ENCODE measurements around the gene MVD.

MVD gene

GRCh38 chr16:88639231-88640038 is 23.5 kb downstream of the MVD start:
- no peak for DNase-seq

DNA sequence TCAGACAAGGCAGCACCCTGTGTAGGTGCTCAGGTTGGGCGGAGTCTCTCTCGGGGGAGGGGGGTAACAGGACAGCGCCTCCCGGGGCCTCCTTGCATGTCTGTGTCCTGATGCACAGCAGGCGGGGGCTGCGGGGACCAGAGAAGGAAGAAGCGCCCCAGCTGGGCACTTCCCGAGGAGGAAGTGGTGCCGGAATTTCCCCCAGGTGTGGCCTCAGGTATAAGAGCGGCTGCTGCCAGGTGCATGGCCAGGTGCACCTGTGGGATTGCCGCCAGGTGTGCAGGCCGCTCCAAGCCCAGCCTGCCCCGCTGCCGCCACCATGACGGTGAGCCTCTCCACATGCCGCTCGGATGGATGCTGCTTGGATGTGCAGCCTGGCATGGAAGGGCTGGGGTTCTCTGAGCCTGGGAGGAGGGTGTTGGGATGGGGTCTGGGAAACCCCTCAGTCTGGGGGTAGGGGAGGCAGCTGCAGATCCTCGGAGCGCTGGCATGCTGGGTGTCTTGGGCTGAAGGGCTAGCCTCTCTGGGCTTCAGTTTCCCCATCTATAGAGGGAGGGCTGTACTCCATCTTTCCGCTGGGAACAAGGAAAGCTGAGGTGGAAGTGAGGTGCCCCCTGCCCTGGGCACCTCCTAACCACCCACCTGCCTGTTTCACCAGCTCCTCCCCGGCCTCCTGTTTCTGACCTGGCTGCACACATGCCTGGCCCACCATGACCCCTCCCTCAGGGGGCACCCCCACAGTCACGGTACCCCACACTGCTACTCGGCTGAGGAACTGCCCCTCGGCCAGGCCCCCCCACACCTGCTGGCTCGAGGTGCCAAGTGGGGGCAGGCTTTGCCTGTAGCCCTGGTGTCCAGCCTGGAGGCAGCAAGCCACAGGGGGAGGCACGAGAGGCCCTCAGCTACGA is 24.3 kb downstream of the MVD start, which contains the start of gene IL17C:
Gene IL17C (plus strand): TSS at position 250 of the 908 bp plus-strand sequence. CDS start 70 bp downstream, at position 320.
- DNase-seq: no peak

DNA sequence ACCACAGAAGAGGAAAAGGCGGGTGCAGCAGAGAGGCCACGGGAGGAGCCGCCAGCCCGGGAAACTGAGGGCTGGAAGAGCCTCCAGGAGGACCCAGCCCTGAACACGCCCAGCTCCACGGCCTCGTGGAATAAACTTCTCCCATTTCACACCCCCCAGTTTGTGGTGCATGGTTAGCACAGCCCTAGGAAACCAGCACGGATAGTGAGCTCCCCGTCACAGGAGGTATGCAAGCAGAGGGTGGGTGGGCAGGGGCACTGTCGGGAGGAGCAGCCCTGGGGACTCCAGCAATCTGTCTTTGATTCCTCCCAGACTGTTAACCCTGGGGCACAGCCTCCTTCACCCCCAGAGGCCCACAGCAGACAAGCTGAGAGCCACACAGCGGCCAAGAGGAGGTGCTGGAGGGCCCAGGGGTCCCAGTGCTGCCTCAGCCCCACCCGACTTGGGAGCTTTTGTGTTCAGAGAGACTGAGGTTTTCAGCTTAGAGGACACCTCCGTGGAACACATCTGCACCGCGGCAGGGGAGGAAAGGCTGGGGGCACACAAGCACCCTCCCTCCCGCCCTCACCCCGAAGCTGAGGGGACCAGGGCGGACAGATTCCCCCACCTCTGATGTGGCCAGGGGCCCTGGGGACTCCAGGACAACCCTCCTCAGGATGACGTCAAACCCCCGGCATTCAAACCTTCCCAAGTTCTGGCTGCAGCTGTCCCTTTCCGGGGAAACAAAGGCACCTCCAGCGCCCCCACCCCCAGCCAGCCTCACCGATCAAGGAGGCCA is 26.2 kb downstream of the MVD start:
- no peak for DNase-seq

DNA sequence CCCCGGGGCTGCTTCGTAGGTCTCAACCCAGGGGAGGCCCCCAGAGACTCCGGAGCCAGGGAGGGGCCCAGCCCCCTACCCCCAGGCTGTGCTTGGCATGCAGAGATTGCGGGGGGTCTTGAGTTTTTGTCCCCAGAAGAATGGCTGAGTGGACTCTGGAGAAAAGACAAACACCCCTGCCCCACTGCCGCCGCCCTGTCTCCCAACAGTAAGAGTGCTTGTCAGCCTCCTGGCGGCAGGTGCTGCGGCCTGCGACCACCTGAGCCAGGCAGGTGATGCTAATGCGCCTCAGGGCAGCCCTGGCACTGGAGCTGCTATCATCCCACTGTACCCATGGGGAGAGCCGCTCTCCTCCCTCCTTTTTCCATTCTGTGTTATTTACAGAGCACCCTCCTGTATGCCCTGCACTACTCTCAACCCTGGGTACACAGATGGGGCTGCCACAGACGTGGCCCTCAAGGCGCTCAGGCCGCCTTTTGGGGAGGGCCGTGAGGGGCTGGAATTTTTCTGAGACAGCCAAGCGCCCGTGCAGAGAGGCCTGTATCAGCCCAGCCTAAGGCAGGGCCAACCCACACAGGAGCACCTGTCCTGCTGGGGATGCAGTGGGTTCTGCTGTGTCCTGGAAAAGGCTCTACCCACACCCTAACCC is 27.1 kb downstream of the MVD start:
- DNase-seq: no peak

- no peak for DNase-seq
Observed at GRCh38 chr16:88634994-88635670, 27.8 kb downstream of the MVD start.

DNA sequence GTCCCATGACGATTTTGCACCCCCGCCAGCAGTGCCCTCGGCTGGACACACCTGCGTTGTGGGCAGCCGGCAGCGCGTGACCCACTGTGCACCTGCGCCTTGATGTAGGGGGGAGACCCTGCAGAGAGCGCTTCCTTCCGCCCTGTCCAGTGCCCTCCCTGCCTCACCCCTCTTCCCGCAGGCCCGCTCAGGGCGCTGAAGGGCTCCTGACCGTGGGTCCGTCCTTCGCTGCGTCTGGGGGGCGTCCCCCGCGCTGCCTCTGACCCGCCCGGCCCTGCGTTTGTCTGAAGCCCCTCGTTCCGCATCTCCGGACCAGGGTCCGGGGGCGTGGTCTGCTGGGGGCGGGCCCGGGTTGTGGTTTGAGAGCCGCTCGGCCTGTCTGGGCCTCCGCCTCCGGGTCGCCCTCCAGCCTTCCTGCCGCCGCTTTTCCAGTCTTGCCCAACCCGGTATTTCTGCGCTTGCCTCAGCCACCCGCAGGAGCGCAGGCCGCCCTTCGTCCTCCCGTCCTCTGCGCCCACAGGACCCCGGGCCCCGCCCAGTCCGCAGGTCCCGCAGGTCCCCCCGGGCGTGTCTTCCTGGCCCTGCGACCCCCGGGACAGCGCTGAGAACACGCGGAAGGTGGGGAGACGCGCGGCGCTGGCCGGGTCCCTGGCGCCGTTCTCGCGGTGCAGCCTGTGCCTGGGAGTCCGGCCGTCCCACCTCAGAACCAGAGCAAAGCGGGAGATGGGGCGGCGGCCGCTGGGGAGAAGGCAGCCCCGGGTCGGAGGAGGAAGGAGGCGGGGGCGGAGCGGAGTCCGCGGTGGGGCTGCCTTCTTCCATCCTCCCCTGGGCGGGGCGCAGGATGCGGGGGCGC is 28.5 kb downstream of the MVD start:
- DNase-seq: peak; percentile 74

DNA sequence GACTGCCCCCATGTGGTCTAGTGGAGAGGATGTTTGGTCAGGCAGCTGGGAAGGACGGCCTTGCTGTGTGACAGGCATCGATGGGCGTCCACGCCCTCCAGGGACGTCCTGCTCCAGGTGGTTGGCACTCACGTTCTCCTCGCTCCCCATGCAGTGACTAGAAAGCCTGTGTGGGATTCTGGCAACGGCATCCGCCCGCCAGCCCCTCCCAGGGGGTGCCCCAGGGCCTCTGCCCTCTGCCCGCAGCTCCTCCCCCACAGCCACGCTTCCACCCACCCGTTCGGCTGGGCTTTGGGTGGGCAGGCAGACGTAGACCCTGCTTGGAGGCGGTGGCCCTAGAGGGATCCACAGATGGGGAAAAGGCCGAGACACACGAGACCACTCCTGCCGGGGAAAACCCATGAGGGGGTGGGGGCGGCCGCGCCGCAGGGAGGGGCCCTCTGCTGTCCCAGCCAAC is 29.2 kb downstream of the MVD start:
- peak; percentile 71 for DNase-seq

DNA sequence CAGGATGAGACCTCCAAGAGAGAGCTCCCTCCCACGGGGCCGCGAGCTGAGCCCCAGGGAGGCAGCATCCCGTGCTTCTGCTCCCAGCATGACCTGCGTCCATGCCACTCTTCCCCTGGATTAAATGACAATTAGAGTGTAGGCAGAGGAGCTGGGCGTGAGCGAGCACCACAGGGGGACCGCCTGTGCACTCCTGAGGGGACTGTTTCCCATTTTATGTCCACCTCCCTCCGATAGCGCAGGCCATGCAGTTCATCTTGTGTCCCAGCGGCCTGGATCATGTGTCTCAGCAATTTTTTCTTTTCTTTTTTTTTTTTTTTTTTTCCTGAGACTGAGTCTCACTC is 30.3 kb downstream of the MVD start:
- no peak for DNase-seq

DNA sequence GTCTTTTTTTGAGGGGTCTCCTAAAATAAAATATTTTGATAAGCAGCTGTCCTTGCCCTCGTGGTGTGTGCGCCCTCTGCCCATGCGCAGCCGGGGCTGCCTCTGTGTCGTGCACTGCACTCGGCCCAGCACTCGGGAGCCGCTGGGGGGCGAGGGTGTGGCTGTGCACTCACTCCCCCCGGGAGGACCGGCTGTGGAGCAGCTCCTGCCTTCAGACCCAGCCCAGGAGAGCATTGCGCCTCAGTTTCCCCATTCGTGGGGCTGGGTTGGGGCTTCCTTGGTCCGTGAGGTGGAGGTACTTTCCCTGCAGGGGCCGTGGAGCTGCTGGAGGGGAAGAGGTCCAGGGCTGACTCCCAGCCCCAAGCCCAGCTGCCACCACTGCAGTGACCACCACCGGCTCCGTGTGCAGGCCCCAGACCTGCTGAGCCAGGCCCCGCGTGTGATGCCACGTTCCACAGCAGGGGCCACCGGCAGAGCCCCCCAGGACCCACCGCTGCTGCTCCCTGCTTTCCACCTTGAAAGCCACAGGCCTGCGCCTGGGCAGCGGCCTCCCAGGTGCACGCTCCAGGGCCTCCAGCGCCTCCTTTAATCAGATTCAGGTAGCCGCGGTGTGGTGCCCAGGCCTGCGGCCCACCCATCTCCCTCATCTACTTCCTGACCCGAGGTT is 30.8 kb downstream of the MVD start:
- no peak for DNase-seq

GRCh38 chr16:88631384-88631783 is 31.5 kb downstream of the MVD start:
- DNase-seq: no peak

DNA sequence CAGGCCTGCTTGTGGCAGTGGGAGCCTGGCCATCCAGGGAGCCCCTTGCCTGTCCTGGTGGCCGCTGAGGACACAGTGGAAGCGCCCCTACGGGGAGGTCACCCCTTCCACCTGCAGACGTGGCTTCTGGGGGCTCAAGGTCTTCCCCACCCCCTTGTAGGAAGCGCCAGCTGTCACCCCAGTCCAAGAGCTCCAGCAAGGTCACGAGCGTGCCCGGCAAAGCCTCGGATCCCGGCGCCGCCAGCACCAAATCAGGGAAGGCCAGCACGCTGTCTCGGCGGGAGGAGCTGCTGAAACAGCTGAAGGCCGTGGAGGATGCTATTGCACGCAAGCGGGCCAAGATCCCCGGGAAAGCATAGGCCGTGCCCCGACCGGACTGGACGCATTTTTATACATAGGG is 31.9 kb downstream of the MVD start:
- DNase-seq: no peak

DNA sequence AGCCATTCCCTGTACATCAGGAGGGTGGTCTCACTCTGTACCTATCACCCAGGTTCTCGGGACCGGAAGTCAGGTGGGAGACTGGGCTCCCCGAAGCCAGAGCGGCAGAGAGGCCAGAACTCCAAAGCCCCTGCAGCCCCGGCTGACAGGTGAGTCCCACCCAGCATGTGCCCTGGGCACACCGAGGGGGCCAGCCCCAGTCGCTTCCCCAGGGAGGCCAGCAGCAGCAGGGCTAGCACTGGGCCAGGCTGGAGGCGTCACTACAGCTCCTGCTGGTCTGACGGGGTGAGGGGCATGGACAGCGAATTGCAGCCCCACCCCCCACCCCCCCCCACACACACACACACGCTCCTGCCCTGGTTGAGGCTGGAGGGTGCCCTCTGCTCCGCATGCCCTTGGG is 32.5 kb downstream of the MVD start:
- DNase-seq: no peak

- DNase-seq: no peak
Observed at GRCh38 chr16:88629835-88630234, 33.1 kb downstream of the MVD start.

DNA sequence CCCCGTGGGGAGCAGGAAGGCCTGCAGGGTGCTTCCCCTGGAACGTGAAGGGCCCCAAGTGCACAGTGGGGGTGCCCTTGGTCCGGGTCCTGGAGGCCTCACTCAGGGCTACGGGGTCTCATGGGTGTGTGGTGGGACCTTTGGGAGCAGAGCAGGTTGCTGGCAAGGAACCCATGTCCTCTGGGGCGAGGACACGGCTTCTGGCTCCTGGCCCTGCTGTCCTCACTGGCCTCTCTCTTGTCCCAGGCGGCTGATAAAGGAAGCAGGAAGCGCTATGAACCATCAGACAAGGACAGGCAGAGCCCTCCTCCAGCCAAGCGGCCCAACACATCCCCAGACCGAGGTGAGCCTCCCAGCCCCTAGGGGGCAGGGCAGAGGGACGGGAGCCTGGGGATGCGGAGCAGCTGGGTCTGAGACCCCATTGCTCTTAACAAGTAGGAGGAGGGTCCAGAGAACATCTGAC is 34.3 kb downstream of the MVD start:
- peak; percentile 43 for DNase-seq

DNA sequence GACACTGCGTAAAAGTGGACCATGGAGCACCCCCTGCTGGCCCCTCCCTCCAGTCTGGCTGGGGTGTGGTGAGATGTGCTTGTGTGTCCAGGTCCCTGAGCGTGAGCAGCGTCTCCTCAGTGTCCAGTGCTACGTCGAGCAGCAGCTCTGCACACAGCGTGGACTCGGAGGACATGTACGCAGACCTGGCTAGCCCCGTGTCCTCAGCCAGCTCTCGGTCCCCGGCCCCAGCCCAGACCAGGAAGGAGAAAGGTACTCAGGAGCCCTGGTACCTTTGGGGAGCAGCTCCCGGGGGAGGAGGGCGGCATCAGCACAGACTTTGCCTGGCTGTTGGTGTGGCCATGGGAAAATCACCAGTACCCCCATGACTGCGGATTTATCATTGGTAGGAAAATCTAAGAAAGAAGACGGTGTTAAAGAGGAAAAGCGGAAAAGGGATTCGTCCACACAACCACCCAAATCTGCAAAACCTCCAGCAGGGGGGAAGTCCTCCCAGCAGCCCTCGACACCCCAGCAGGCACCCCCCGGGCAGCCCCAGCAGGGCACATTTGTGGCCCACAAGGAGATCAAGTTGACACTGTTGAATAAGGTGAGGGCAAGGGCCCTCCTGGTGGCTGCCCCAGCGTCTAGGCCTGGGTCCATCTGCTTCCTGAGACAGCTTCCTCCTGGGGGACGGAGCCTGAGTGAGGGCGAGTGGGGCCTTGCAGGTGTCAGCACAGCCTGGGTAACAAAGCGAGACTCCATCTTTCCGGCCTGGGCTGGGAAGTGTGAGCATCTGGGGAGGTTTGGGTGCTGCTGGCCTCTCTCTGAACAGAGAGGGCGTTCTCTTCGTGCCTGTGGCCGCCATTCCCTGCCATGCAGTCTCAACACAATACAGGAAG is 35.1 kb downstream of the MVD start:
- no peak for DNase-seq

DNA sequence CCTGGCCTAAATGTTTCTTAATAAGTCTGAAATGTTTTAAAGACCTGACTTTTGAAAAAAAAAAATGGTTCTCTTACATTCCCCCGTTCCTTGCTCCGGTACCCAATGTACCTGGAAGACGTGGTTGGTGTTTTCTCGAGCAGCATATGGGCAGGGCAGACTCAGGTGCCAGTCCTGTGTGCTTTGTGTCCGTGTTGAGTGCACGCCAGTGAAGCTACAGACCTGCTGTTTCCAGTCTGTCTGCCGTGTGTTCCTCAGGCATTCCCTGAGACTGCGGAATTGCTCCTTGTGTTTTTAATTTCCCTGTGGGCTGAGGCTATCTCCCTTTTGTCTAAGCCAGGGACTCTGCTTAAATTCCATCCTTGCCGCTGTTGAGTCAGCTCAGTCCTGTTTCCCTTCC is 36.2 kb downstream of the MVD start:
- no peak for DNase-seq

- no peak for DNase-seq
Observed at GRCh38 chr16:88624977-88625576, 37.8 kb downstream of the MVD start.

GRCh38 chr16:88624481-88624880 is 38.4 kb downstream of the MVD start:
- DNase-seq: no peak

DNA sequence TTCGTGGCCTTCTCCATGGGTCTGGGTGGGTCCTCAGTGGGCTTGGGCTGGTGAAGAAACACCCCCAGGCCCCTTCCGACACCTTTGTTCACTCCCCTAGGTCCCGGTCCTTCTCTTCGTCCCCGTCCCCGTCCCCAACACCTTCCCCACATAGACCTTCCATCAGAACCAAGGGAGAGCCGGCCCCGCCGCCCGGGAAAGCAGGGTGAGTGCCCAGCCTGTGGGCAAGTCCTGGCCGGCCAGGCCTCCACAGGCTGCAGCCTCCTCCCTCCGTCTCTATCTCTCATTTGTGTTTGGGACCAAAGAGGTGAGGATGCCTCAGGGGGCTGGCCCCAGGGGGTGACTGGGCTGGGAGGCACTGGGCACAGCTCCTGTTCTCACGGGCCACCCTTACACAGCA is 39.0 kb downstream of the MVD start:
- no peak for DNase-seq
